Hematopoietic multipotent progenitor cell treated with erythropoietin and hydrocortisone succinate and interleukin-3 and kit ligand, for 17 days (in vitro differentiated cells): Measurements from ENCODE around the gene SLC66A2.
"Not testable (repeated sequence)": the region's sequence is repeated elsewhere in the genome, so short reads cannot be mapped to it uniquely, and the experiment has no call there.

Experiments
- DNase-seq: peaks from one replicate; pipeline ENCODE4 v3.0.0-alpha.2; 2015; ENCODE audit warnings: low spot score

Gene SLC66A2

GRCh38 chr18:79866889-79867574 is 84.4 kb downstream of the SLC66A2 start:
- DNase-seq, result no peak

DNA sequence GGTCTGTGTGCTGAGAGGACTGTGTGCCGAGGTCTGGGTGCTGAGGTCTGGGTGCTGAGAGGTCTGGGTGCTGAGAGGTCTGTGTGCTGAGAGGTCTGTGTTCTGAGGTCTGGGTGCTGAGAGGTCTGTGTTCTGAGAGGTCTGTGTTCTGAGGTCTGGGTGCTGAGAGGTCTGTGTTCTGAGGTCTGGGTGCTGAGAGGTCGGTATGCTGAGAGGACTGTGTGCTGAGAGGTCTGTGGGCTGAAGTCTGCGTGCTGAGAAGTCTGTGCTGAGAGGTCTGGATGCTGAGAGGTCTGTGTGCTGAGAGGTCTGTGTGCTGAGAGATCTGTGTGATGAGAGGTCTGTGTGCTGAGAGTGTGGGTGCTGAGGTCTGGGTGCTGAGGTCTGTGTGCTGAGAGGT is 85.5 kb downstream of the SLC66A2 start:
- DNase-seq, result not testable (repeated sequence)

DNA sequence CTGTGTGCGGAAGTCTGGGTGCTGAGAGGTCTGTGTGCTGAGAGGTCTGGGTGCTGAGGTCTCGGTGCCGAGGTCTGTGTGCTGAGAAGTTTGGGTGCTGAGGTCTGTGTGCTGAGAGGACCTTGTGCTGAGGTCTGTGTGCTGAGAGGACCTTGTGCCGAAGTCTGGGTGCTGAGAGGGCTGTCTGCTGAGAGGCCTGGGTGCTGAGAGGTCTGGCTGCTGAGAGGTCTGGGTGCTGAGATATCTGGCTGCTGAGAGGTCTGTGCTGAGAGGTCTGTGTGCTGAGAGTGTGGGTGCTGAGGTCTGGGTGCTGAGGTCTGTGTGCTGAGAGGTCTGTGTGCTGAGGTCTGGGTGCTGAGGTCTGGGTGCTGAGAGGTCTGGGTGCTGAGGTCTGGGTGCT is 86.5 kb downstream of the SLC66A2 start:
- not testable (repeated sequence) for DNase-seq

- DNase-seq, result no peak
These were observed 87.3 kb downstream of the SLC66A2 start for GRCh38 chr18:79864006-79864725.

GRCh38 chr18:79863161-79864005 is 88.1 kb downstream of the SLC66A2 start:
- DNase-seq, result no peak

DNA sequence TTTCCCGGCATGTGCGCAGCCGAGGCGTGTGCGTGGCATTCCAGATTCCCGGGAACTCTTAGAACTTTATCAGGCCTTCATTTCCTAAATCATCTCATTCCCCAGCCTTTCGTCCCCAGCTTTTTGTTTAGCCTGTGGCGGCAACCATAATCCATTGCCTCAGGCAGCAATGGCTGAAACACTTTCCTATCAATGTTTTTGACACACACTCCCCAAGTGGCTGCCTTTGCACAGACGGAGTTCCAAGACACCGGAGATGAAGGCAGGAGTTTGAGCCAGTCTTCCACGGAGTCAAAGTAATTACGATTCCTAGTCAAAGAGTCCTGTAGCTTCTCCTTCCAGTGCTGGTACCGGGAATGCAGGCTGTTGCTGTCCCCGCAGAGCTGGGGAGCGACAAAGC is 88.9 kb downstream of the SLC66A2 start:
- DNase-seq, result no peak

DNA sequence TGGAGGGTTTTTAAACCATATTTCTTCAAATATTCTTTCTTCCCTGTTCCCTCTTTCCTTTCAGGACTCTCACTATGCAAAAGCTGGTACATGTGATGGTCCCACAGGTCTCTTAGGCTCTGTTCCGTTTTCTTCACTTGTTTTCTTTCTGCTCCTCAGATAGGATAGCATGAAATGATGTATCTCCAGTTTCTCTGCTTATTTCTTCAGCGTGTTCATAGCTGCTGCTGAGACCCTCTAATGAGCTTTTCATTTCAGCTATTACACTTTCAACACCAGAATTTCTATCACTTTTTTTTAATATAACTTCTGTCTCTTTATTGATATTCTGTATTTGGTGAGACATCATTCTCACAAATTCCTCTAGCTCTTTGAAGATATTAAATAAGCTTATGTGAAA is 89.8 kb downstream of the SLC66A2 start:
- no peak for DNase-seq

DNA sequence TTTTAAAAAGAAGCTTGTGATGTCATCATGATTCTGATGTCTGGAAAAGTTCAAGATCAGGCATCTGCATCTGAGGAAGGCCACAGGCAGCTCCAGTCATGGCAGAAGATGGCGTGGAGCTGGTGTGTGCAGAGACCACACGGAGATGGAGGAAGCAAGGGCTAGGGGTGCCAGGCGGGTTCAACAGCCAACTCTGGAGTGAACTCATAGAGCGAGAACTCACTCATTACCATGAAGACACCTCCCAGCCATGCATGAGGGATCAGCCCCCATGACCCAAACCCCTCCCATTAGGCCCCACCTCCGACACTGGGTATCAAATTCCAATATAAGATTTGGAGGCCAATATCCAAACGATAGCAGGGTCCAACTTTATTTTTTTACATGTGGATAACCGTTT is 92.1 kb downstream of the SLC66A2 start:
- no peak for DNase-seq

GRCh38 chr18:79857082-79857671 is 94.3 kb downstream of the SLC66A2 start:
- DNase-seq, result no peak

GRCh38 chr18:79856119-79857007 is 95.1 kb downstream of the SLC66A2 start:
- no peak for DNase-seq

DNA sequence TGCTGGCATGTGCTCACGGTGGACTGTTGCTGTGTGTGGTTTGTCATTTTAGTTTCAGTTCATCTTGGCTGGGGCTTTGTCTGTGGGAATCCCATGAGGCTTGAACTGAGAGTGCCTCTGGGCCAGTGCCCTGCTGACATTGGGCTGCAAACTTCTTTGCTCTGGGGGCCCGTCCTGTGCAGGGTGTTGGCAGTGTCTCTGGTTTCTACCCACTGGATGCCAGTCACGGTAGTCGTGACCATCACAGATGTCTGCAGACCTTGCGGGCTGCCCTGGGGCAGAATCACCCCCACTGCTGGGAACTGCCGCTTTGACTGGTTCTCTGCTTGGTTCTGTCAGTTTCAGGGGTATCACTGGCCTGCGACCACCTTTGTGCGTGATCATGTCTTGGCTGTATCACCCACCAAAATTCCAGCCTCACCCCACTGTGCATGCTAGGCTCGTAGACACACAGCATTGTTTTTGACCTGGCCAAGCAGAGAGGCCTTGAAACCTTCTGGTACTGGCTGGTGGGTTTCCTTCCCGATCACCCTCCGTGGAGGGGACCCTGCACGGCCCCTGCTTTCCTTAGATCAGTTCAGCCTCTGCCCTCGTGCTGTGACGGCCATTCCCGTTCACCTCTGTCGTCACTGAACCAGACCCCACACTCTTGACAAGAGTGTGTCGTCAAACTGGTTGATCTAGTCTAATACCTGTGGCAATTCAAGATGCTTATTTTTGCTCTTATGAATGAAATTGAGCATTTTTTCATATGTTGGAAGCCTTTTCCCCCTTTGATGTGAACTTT is 96.1 kb downstream of the SLC66A2 start:
- DNase-seq, result no peak

GRCh38 chr18:79853993-79854364 is 97.5 kb downstream of the SLC66A2 start:
- DNase-seq, result no peak

GRCh38 chr18:79853303-79853992 is 98.0 kb downstream of the SLC66A2 start:
- DNase-seq, result no peak

- DNase-seq, result no peak
These were observed 98.7 kb downstream of the SLC66A2 start for GRCh38 chr18:79852561-79853302.
